HL-60 (cell line): ENCODE data around the gene TRIP13.

Experiments
- DNase-seq, 2 experiments: peaks; one replicate each; pipeline ENCODE4 v3.0.0-alpha.2; 2010 to 2020; ENCODE audit warnings: low read depth in 1 of 2, low spot score in 1 of 2
- H3K27ac ChIP-seq: fragments of 250-450 bp; sonication (Bioruptor Pico); replicated peaks from 2 replicates; pipeline ENCODE4 v1.5.1; 2020; ENCODE audit warnings: mild to moderate bottlenecking, moderate library complexity
- H3K27me3 ChIP-seq: fragments of 250-450 bp; sonication (Bioruptor Pico); 2 replicates; pipeline ENCODE4 v1.5.1; 2021; ENCODE audit warnings: mild to moderate bottlenecking, moderate library complexity; ENCODE audit not compliant: insufficient read depth, poor library complexity, severe bottlenecking
- H3K4me3 ChIP-seq: replicated peaks from 2 replicates; pipeline ENCODE4 v1.5.1; 2011; ENCODE audit warnings: mild to moderate bottlenecking, control low read depth, low read length; ENCODE audit not compliant: insufficient read depth
- CTCF ChIP-seq: IDR thresholded peaks from one replicate; pipeline ENCODE4 v1.5.1; 2011; ENCODE audit warnings: low read length, control low read depth, inconsistent platforms; ENCODE audit not compliant: insufficient read depth
- GABPA ChIP-seq: IDR thresholded peaks from 2 replicates; pipeline ENCODE4 v1.6.1; 2012; ENCODE audit warnings: low read depth
- POLR2AphosphoS5 ChIP-seq: IDR thresholded peaks from 2 replicates; pipeline ENCODE4 v1.6.1; 2012; ENCODE audit warnings: low read depth
- REST ChIP-seq: IDR thresholded peaks from 2 replicates; pipeline ENCODE4 v1.6.1; 2012; ENCODE audit warnings: low read depth; ENCODE audit not compliant: insufficient replicate concordance
- SPI1 ChIP-seq: IDR thresholded peaks from 2 replicates; pipeline ENCODE4 v1.6.1; 2012; ENCODE audit warnings: low read depth, mild to moderate bottlenecking, borderline replicate concordance

TRIP13 gene

DNA sequence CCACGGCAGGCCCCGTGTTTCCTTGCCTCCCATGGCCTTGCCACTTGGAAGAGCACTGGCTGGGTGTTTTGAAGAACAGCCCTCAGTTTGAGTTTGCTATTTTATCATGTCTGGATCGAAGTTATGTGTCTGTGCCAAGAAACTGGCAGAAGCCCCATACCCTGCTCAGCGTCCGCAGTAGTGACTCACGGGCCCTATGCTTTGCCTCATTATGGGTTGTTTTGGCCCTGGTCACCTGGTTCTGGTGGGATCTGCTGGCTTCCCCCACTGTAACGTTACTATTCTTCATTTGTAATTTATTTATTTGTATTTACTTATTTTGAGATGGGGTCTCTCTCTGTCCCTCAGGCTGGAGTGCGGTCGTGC is 73.6 kb downstream of the TRIP13 start:
- Histone ChIP-seq H3K27me3 (peaks cover 2% of the 10 kb centered on the region), H3K27ac (no peak overlapping the region), H3K4me3 (no peak overlapping the region)
- TF ChIP-seq POLR2AphosphoS5 (no peak), SPI1 (no peak), CTCF (no peak), GABPA (no peak), REST (no peak)
- DNase-seq, result no peak

- DNase-seq, result no peak
- Histone ChIP-seq H3K4me3 (no peak overlapping the region), H3K27ac (no peak overlapping the region), H3K27me3 (peaks cover 2% of the 10 kb centered on the region)
- TF ChIP-seq SPI1, result no peak
- no peak for TF ChIP-seq GABPA
- TF ChIP-seq POLR2AphosphoS5, result no peak
- TF ChIP-seq REST, result no peak
- TF ChIP-seq CTCF, result no peak
These were observed 74.3 kb downstream of the TRIP13 start for GRCh38 chr5:966941-967340.
